ENCODE measurements around the gene TNFRSF8. TPM values are rescaled to one million over a fixed set of nuclear protein-coding genes. Genes with fewer than 3 reads are reported as not detected.

The TNFRSF8 gene
- total and polyA plus RNA-seq, 2 experiments from 2014 or later: not detected

- Histone ChIP-seq H3K79me2 (no peaks in the 10 kb centered on the region), H4K20me1 (ENCODE audit: insufficient read depth, poor library complexity, severe bottlenecking) (no peaks in the 10 kb centered on the region), H3K4me3 (no peak overlapping the region), H3K4me1 (ENCODE audit: insufficient read depth) (no peaks in the 10 kb centered on the region), H2AFZ (no peak overlapping the region), H3K27ac (no peak overlapping the region), H3K9me3 (ENCODE audit: low read depth) (no peaks in the 10 kb centered on the region), H3K36me3 (replicated peaks; ENCODE audit: insufficient read depth, low read depth) (no peaks in the 10 kb centered on the region), H3K9me2 (replicated peaks; ENCODE audit: insufficient read depth) (no peaks in the 10 kb centered on the region), H3K27me3 (no peaks in the 10 kb centered on the region), H3K4me2 (no peak overlapping the region)
- no peak for TF ChIP-seq EZH2 (IDR thresholded peaks at IDR 0.05; ENCODE audit: borderline replicate concordance)
- no peak for TF ChIP-seq EZH2phosphoT487 (IDR thresholded peaks at IDR 0.05; ENCODE audit: low read depth, severe bottlenecking, unreplicated experiment)
- TF ChIP-seq CTCF (IDR thresholded peaks at IDR 0.05; ENCODE audit: poor library complexity): no peak
- 96% methylated on average over 18 of the region's 19 CpGs for WGBS (ENCODE audit: low lambda C conversion rate, missing lambda C conversion rate)
- DNase-seq (ENCODE audit: low spot score): no peak
Observed at GRCh38 chr1:12028957-12029511, 34.1 kb upstream of the TNFRSF8 start.

GRCh38 chr1:12029720-12030339 lies 33.3 kb upstream of the TNFRSF8 start:
- Histone ChIP-seq H3K4me3 (no peak overlapping the region), H2AFZ (no peak overlapping the region), H3K36me3 (replicated peaks; ENCODE audit: insufficient read depth, low read depth) (no peaks in the 10 kb centered on the region), H3K4me2 (no peak overlapping the region), H3K27me3 (no peaks in the 10 kb centered on the region), H3K4me1 (ENCODE audit: insufficient read depth) (no peaks in the 10 kb centered on the region), H3K9me2 (replicated peaks; ENCODE audit: insufficient read depth) (no peaks in the 10 kb centered on the region), H3K27ac (no peak overlapping the region), H3K9me3 (ENCODE audit: low read depth) (no peaks in the 10 kb centered on the region), H4K20me1 (ENCODE audit: insufficient read depth, poor library complexity, severe bottlenecking) (no peaks in the 10 kb centered on the region), H3K79me2 (no peaks in the 10 kb centered on the region)
- DNase-seq (ENCODE audit: low spot score): no peak
- WGBS (ENCODE audit: low lambda C conversion rate, missing lambda C conversion rate): 92% methylated on average over 28 of the region's 32 CpGs
- no peak for TF ChIP-seq EZH2 (IDR thresholded peaks at IDR 0.05; ENCODE audit: borderline replicate concordance)
- no peak for TF ChIP-seq CTCF (IDR thresholded peaks at IDR 0.05; ENCODE audit: poor library complexity)
- no peak for TF ChIP-seq EZH2phosphoT487 (IDR thresholded peaks at IDR 0.05; ENCODE audit: low read depth, severe bottlenecking, unreplicated experiment)

GRCh38 chr1:12031039-12031980 lies 31.8 kb upstream of the TNFRSF8 start:
- no peak overlapping the region for H3K27ac ChIP-seq
- no peaks in the 10 kb centered on the region for H3K27me3 ChIP-seq
- DNase-seq (ENCODE audit: low spot score): no peak
- H3K4me3 ChIP-seq: no peak overlapping the region
- no peaks in the 10 kb centered on the region for H3K9me2 ChIP-seq (replicated peaks; ENCODE audit: insufficient read depth)
- TF ChIP-seq CTCF (IDR thresholded peaks at IDR 0.05; ENCODE audit: poor library complexity): peak; percentile 43
- no peak for TF ChIP-seq EZH2 (IDR thresholded peaks at IDR 0.05; ENCODE audit: borderline replicate concordance)
- no peak for TF ChIP-seq EZH2phosphoT487 (IDR thresholded peaks at IDR 0.05; ENCODE audit: low read depth, severe bottlenecking, unreplicated experiment)
- no peaks in the 10 kb centered on the region for H3K36me3 ChIP-seq (replicated peaks; ENCODE audit: insufficient read depth, low read depth)
- no peaks in the 10 kb centered on the region for H3K9me3 ChIP-seq (ENCODE audit: low read depth)
- no peaks in the 10 kb centered on the region for H4K20me1 ChIP-seq (ENCODE audit: insufficient read depth, poor library complexity, severe bottlenecking)
- H3K4me2 ChIP-seq: no peak overlapping the region
- WGBS (ENCODE audit: low lambda C conversion rate, missing lambda C conversion rate): 90% methylated on average over 20 of the region's 20 CpGs
- H3K4me1 ChIP-seq (ENCODE audit: insufficient read depth): no peaks in the 10 kb centered on the region
- H3K79me2 ChIP-seq: no peaks in the 10 kb centered on the region
- no peak overlapping the region for H2AFZ ChIP-seq

Measured in hepatocyte (in vitro differentiated cells).